ENCODE measurements around the gene IGLL1.

DNA sequence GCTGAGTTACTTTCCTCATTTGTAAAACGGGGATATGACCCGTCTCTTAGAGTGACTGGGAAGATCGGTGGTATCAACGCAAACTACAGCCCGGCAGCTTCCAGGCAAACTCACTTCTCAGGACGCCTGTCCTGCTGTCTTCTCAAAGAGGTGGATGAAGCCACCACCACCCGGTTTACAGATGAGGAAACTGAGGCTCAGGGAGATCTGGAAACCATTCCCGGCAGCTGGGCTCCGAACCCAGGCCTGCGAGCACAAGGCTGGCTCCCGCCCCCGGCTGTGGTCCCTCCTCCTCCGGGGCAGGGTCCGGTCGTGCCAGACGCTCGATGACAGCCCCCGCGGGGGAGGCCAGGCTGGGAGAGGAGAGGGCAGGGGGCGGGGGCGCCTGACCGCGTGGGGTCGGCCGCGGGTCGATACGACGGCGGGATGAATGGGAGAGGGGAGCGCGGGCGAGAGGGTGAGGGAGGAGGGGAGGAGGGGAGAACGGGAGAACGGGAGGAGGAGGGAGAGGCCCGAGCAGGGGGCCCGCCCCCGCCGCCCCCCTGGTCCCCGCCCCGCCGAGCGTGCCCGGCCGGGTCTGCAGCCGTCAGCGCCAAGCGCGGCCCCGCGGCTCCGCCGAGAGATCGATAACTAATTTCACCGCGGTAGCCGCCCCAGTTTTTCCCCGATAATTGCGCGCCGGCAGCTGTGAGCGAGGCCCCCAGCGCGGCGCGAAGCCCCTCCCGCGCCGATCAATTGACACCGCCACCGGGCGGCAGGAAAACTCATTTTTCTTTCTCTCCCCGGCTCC is 14.0 kb downstream of the IGLL1 start:
- TF ChIP-seq, protein P1, sequence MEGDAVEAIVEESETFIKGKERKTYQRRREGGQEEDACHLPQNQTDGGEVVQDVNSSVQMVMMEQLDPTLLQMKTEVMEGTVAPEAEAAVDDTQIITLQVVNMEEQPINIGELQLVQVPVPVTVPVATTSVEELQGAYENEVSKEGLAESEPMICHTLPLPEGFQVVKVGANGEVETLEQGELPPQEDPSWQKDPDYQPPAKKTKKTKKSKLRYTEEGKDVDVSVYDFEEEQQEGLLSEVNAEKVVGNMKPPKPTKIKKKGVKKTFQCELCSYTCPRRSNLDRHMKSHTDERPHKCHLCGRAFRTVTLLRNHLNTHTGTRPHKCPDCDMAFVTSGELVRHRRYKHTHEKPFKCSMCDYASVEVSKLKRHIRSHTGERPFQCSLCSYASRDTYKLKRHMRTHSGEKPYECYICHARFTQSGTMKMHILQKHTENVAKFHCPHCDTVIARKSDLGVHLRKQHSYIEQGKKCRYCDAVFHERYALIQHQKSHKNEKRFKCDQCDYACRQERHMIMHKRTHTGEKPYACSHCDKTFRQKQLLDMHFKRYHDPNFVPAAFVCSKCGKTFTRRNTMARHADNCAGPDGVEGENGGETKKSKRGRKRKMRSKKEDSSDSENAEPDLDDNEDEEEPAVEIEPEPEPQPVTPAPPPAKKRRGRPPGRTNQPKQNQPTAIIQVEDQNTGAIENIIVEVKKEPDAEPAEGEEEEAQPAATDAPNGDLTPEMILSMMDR (IDR thresholded peaks at IDR 0.05) = no peak
- TF ChIP-seq POLR2A (IDR thresholded peaks at IDR 0.05) = no peak

Measured in adrenal gland (tissue), 5 donors.